ENCODE data around the gene GALNT6.

The GALNT6 gene, protein sequence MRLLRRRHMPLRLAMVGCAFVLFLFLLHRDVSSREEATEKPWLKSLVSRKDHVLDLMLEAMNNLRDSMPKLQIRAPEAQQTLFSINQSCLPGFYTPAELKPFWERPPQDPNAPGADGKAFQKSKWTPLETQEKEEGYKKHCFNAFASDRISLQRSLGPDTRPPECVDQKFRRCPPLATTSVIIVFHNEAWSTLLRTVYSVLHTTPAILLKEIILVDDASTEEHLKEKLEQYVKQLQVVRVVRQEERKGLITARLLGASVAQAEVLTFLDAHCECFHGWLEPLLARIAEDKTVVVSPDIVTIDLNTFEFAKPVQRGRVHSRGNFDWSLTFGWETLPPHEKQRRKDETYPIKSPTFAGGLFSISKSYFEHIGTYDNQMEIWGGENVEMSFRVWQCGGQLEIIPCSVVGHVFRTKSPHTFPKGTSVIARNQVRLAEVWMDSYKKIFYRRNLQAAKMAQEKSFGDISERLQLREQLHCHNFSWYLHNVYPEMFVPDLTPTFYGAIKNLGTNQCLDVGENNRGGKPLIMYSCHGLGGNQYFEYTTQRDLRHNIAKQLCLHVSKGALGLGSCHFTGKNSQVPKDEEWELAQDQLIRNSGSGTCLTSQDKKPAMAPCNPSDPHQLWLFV

DNA sequence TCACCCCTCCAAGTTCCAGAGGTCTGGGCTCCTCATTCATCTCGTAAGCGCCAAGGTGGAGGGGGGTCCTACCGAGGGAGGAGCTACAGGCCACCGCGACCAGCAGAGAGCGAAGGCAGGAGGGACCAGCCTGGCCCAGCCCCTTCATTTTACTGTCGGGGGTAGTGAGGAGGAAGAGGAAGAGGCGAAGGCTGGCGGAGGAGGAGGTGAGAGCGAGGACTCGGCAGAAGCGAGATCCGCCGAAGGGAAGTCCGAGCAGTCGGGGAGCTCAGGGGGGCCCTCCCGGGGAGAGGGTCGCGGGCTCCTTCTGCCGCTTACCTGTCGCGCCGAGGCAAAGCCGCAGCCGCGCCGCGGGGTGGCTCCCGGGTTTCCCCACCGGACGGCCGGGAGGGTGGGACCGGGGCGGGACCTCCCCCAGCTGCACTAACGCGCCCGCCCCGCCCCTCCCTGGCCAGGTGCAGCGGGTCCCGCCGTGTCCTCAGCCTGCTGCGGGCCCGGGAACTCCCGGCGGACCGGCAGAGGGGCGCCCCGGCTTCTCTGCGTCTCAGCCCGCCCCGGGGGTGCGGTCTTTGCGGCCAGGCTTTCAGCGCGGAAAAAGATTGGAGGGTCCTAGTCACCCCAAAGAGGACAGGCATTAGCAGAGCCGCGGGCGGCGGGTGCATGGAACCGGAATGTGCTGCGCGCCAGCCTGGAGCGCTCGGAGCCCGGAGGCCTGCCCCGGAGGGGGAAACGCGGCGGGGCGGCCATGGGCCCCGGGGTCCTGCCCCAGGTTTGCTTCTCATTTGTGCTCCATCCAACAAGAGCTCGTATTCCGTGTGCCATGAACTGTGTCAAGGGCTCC, at the start of gene GALNT6:
Gene GALNT6, minus strand, starts transcription at position 124 of the 841 bp plus-strand sequence. CDS start 11,625 bp downstream, outside the sequence.
- no peak for DNase-seq (ENCODE audit: low read depth)

DNA sequence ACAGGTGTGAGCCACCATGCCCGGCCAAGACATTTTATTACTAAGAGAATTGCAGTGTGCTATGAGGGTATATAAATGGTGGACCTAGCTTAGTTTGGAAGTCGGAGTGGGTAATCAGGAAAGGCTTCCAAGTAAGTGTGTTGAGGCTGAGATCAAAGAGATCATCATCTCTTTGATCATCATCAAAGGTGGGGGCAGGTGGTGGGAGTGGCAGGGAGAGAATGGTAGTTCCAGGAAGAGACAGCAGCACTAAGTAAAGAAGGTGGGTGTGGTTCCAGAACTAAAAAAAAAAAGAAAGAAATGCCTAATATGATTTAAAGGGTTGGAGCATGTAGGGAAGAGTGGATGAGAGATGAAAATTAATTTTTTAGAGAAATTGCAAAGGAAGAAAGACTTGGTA, 48.1 kb upstream of the GALNT6 start:
- DNase-seq (ENCODE audit: low read depth): no peak
- no peak overlapping the region for H3K4me3 ChIP-seq (ENCODE audit: low read depth, low read length)

More for the DNA sequence above, at the start of gene GALNT6:
- peak within 1 kb of the TSS; percentile 52 for H3K4me3 ChIP-seq (ENCODE audit: low read depth, low read length)

DNA sequence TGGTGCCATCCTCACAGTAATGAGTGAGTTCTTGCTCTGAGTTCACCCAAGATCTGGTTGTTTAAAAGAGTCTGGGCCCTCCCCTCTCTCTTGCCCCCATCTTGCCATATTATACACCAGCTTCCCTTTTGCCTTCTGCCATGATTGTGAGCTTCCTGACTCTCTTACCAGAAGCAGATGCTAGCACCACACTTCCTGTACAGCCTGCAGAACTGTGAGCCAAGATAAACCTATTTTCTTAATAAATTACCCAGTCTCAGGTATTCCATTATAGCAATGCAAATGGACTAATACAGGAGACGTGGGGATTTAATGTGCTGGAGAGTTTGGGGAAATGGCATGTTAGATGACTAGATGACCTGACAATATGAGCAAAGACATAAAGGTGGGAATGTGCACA, 46.2 kb upstream of the GALNT6 start:
- H3K4me3 ChIP-seq (ENCODE audit: low read depth, low read length): no peak overlapping the region
- DNase-seq (ENCODE audit: low read depth): no peak

DNA sequence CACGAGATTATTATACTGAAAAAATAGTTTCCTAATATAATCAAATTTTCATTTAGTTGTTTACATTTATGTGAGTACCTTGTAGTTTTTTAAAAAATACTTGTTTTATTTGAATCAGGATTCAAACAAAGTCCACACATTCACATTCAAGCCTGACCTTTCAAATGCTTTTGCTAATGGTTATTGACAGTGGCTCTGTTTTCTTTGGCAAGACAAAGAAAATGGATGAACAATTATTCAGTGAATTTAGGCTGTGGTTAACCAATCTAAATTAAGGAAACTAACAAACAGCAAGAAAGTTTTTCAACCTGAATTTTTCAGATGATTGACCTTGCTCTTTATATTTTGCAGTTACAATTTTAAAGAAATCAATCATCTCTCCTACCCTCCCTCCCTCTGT, 43.1 kb upstream of the GALNT6 start:
- H3K4me3 ChIP-seq (ENCODE audit: low read depth, low read length): no peak overlapping the region
- no peak for DNase-seq (ENCODE audit: low read depth)

DNA sequence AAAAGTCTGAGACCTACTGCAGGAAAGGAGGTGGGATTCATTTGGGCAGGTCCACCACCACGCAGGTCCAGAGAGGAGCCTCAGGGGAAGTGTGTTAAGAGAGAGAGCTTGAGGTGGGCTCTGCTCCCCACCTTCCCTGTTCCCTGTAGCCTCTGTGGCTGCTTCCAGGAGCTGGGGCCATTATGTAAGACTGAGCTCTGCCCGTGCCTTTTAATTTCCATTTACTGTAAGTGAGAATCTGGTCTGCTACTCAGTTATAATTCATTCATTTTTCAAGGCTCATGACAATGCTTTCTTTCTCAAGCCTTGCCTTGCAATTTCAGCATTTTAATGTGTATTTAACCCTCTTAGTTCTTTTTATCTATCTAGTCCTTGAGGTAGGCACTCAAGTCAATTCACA, 41.7 kb upstream of the GALNT6 start:
- no peak for DNase-seq (ENCODE audit: low read depth)

DNA sequence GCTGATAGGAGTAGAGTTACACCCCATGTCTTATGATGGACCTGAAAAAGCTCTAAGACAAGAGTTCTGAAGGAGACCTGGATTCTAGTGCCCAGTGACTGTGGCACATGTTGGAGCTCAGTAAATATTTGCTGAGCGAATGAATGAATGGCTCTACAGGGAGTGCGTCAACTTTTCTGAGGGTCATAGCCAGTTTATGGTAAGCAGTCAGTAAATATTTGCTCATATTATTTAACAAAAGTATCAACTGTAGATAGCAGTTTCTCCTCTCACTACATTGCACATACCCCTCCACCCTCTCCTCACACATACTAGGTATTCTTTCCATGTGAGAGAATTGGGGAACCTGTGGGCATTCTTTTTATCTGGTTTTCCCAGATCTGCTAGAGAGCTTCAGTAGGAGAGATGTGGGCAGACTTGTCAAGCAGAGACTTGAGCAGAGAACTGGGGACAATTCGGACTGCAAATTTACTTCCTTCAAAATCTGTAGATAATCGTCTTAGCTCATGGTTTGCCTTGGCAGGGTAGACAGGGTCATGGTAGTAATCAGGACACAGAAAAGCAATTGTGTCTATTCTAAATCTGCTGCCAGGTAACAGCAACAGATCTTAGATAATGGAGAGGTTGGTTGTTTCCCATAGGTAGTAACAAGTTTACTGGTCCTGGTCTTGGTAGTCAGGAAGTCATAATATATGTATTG, 39.1 kb upstream of the GALNT6 start:
- no peak for DNase-seq (ENCODE audit: low read depth)
- H3K4me3 ChIP-seq (ENCODE audit: low read depth, low read length): no peak overlapping the region

More for the DNA sequence above, 41.7 kb upstream of the GALNT6 start:
- no peak overlapping the region for H3K4me3 ChIP-seq (ENCODE audit: low read depth, low read length)

DNA sequence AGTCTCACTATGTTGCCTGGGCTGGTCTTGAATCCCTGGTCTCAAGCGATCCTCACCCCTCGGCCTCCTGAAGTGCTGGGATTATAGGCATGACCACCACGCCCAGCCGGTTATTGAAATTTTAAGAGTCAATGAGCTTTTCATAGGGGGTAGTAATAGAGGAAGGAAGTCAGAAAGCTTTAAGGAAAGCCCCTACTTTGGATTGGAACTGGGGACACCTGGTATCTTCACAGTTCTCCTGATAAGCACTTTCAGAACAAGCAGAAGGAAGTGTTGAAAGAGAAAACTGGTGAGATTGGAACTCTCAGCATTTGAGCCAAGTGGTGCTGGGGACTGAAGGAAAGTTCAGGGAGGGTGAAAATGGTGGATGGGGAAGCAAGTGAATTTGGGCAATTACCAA, 38.5 kb upstream of the GALNT6 start:
- no peak overlapping the region for H3K4me3 ChIP-seq (ENCODE audit: low read depth, low read length)
- DNase-seq (ENCODE audit: low read depth): no peak

DNA sequence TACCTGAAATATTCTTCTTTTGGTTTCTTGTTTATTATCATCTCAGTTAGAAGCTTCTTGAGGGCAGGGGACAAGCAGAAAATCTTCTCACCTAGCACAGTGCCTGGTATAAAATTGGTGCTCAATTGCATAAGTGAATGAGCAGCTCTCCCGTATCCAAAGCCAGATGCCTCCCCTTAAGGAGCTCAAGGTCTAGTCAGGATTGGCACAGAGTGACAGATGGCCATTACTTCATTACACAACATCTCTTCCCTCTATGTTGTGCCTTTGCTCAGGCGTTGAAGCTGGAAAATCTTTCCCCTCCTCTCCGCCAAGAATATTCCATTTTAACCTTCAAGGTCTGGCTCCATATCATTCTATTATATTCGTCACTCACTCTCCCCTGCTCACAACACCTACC, 37.0 kb upstream of the GALNT6 start:
- no peak overlapping the region for H3K4me3 ChIP-seq (ENCODE audit: low read depth, low read length)
- no peak for DNase-seq (ENCODE audit: low read depth)

DNA sequence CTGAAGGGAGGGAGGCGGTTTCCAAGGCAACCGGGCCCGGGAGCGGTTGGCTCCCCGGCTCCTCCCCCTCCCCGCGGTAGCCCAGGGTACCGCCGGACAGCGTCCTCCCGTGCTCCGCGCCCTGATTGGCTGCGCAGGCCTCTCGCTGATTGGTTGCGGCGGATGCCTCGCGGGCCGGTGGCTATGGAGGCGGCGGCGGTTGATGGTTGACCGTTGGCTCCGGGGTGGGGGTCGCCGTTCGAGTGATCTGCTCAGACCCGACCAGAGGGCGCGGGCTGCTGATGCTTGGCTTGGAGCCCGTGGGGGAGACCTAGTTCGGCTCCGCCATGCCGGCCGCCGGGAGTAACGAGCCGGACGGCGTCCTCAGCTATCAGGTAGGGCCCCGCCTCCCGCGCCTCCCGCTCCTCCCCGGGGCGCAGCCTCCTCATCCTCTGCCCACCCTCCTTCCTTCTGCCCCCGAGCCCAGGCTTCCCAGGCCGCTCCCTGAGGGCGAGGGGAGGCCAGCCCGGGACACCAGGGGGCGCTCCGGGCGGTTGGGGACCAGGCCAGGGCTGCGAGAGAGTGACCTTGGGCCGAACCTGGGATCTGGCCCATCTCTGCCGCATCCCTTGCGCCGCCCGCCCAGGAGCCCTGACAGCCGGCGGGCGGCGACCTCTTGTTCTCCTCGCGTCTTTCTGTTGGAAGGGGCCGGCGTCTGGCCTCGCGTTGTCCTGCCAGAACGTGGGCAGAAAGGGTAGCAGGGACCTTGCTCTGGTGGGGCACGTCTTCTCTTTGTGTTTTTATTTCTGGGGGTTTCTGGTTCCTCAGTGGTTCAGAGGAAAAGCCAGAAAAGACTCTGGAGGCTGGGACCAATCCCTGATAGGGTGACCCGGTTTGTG, 33.7 kb upstream of the GALNT6 start, which contains the start of gene SLC4A8:
Gene SLC4A8, plus strand, starts transcription at position 170 of the 878 bp plus-strand sequence. Its CDS starts 157 bp downstream, at position 327.
- peak; percentile 55 for DNase-seq (ENCODE audit: low read depth)
- H3K4me3 ChIP-seq (ENCODE audit: low read depth, low read length): peak within 1 kb of the TSS; percentile 69

DNA sequence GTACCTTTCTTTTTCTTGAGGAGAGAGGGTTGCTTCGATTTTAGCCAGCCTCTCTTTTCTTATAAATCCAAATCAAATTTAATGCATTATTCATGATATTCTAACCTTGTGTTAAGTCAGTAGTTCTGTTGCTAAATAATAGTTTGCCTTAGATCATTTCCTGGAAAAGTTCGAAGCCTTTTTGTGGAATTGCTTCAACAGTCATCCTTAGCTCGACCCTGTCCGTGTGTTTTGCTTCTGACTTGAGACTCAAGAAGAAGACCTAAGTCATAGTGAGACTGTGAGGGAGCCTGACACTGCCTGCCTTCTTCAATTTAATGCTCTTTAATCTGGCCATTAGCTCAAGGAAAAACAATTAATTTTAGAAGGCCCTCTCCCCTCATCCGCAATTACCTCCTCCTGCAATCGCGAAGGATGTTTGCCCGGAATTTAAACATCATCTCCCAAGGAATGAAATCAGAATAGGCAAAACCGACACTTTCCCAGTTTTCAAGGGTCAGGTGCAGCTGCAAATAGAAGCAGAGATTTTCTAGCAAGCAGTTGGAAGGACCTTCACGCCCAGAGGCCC, 33.0 kb upstream of the GALNT6 start:
- no peak for DNase-seq (ENCODE audit: low read depth)
- peak overlapping the region; percentile 69 for H3K4me3 ChIP-seq (ENCODE audit: low read depth, low read length)

DNA sequence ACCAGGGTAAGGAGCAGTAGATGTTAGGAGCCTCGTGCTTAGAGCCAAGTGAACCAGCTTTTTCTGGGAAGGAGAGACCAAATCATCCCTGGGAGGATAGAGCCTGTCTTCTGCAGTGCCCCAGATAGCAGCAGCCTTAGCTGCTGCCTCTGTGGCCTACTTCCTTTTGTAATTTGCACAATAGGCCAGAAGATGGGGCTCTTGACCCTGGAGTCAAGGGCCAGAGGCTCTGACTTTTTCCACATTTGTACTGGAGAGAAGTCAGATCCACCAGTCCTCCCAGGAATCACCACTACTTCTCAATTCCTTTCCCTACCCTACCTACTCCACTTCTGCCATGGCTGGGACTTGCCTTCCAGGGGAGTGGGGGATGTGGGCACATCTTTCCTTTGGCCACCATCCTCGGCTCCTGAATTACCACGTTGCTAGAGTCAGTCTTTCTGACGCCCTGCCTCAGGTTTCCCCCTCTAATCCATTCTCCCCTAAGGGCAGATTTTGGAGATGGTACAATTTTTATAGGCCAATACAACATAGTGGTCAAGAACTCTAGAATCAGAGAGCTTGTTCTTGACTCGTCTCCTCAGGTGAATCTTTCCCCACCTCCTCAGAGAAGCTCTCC, 30.2 kb upstream of the GALNT6 start:
- no peak overlapping the region for H3K4me3 ChIP-seq (ENCODE audit: low read depth, low read length)
- DNase-seq (ENCODE audit: low read depth): no peak

DNA sequence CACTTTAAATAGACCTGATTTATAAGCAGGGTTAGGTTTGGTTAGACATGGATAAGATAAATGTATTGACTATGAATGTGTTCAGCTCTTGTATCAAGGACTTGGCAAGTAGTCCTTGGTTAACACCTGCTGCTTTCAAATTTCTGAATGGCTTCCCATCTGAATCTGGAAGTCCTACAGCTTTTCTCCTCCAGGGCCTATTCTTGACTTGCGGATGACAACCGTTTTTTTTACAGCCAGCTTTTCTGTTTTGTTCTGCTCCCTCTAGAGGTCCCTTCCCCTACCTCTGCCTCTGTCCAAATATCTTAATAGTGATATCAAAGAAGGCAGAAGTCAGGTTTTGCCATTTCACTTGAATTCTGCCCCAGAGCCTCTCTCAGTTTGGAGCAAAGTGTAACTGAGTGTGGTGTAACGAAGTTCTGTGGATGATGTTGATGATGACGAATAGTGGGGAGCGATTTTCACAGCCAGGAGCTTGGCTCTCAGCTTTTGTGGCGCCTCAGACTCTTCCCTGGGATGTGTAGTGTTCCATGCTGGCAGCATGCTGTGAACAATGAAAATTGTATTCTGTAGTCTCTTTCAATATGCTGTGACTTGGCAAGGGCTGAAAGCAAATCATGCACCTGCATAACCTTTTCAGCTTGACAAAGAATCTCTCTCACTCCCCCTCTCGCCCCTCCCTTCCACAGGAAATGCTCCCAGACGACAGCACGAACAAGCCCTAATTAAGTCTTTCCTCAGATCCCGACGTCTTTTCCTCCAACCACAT, 28.4 kb upstream of the GALNT6 start:
- DNase-seq (ENCODE audit: low read depth): no peak
- no peak overlapping the region for H3K4me3 ChIP-seq (ENCODE audit: low read depth, low read length)

DNA sequence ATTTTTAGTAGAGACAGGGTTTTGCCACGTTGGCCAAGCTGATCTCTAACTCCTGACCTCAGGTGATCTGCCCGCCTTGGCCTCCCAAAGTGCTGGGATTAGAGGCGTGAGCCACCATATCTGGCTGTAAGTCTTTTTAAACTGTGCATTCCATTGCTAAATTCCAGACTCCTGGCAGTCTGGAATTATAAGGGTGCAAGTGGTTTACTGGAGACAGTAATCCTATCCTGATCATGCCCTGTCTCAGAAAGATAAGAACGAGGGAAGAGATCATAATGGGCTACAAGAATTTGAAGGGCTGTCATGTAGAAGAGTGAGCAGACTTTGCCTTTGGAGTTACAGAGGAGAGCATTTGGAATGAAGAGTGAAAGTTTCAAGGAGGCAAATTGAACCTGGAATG, 26.6 kb upstream of the GALNT6 start:
- no peak overlapping the region for H3K4me3 ChIP-seq (ENCODE audit: low read depth, low read length)
- no peak for DNase-seq (ENCODE audit: low read depth)

DNA sequence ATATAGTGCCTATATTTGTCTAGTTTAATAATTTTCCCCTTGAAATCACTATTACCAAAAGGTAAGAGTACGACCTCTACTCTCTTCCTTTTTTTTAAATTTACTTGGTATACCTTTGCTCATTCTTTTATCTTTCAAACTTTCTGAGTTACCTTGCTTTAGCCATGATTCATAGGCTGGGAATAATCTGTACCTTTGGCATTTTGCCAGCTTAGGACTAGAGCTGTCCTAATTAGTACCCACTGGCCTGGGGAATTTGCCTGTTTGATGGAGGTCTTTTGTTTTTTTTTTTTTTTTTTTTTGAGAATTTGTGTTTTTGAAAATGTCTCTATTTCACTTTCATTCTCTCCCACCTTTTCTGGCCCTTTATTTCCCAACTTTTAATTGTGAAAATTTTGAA, 24.7 kb upstream of the GALNT6 start:
- H3K4me3 ChIP-seq (ENCODE audit: low read depth, low read length): no peak overlapping the region
- DNase-seq (ENCODE audit: low read depth): no peak

DNA sequence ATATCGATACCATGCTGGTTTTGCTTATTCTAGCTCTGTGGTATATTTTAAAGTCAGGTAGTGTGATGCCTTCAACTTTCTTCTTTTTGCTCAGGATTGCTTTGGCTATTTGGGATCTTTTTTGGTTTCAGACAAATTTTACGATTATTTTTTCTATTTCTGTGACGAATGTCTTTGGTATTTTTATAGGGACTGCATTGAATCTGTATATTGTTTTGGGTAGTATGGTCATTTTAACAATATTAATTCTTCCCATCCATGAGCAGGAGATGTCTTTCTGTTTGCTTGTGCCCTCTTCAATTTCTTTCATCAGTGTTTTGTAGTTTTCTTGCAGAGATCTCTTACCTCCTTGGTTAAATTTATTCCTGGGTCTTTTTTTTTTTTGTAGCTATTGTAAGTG, 22.6 kb upstream of the GALNT6 start:
- no peak for DNase-seq (ENCODE audit: low read depth)
- no peak overlapping the region for H3K4me3 ChIP-seq (ENCODE audit: low read depth, low read length)

DNA sequence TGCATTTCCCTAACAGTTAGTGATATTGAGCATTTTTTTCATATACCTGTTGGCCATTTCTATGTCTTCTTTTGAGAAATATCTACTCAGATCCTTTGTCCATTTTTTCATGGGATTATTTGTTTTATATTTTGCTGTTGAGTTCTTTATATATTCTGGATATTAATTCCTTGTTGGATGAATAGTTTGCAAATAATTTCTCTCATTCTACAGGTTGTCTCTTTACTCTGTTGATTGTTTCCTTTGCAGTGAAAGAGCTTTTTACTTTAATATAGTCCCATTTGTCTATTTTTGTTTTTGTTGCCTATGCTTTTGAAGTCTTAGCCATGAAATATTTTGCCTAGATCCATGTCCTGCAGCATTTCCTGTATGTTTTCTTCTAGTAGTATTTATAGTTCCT, 21.9 kb upstream of the GALNT6 start:
- no peak for DNase-seq (ENCODE audit: low read depth)

DNA sequence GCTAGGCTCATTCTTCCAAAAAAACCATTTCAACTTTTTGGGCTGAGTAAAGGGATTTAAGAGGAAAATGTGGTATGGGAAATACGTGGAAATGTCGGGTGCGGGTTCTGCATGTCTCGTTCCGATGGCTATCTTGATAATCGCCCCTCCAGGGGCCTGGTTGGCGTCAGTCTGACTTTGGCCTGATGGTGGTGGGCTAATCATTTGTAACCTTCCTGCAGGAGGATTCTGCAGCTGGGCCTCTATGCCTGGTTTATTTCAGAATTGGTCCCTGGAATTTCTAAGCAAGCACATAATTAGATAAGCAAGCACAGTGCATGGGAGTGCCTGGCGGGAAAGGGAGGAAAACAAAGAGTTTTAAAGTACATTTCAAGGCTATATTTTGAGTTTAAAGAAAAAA, 18.6 kb upstream of the GALNT6 start:
- no peak for DNase-seq (ENCODE audit: low read depth)
- no peak overlapping the region for H3K4me3 ChIP-seq (ENCODE audit: low read depth, low read length)

More for the DNA sequence above, 21.9 kb upstream of the GALNT6 start:
- H3K4me3 ChIP-seq (ENCODE audit: low read depth, low read length): no peak overlapping the region
